ENCODE results near the gene CNR2.
"Not testable (repeated sequence)": the region's sequence is repeated elsewhere in the genome, so short reads cannot be mapped to it uniquely, and the experiment has no call there.

Gene CNR2

GRCh38 chr1:23916209-23917131, 3.3 kb upstream of the CNR2 start:
- DNase-seq (ENCODE audit: low read depth) = no peak

DNA sequence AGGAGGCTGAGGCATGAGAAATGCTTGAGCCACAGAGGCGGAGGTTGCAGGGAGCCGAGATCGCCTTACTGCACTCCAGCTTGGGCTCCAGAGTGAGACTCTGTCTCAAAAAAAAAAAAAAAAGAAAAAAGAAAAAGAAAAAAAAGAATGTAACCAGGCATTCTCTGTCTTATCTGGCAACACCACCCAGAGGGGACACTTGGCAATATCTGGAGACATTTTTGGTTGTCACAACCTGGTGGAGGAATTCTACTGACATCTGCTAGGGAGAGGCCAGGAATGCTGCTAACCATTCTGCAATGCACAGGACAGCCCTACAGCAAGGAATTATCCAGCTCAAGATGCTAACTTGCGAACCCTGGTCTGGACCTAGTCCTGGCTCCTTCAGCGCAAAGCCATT, 2.3 kb upstream of the CNR2 start:
- DNase-seq (ENCODE audit: low read depth) = no peak

DNA sequence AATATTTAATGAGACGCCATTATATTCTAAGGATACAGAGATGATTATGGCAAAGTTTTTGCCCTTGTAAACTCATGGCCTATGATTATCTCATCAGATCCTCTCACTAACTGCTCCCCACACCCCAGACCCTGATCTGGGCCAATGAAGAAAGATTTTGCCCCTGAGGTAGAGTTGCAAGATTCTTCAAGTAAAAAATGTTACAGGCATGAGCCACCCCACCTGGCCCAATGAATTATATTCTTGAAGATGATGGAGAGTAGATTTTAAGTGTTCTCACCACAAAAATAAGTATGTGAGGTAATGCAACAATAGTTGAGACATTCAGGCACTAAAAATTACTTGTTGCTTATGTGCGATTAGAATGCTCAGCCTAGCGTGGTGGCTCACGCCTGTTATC, 1.8 kb upstream of the CNR2 start:
- DNase-seq (ENCODE audit: low read depth) = no peak

- DNase-seq (ENCODE audit: low read depth) = no peak
Measured at GRCh38 chr1:23911921-23912320, 1.2 kb downstream of the CNR2 start.

DNA sequence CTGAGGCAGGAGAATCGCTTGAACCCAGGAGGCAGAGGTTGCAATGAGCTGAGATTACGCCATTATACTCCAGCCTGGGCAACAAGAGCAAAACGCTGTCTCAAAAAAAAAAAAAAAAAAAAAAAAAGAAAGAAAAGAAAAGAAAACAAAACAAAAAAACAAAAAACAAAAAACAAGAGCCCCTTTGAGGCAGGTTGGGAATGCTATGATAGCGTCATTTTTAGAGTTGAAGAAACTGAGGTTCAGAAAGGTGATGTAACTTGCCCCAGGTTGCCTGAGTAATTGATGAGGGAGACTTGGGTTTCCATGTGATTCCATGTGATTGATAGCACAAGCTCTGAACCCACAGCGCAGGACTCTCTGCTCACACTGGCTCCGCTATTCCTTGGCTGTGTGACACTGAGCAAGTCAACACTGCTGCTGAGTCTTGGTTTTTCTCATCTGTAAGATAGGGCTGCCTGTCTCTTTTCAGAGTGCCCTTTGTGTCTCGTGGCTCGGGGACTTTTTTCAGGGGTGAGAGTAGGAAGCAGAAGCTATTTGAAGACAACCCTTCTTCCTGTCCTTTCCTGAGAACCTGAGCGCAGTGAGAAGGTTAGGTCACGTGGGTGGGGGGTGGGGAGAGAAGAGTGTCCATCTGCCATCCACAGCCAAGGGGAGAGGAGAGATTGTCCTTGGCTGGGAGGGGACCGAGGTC, 2.5 kb downstream of the CNR2 start:
- DNase-seq (ENCODE audit: low read depth) = no peak

- no peak for DNase-seq (ENCODE audit: low read depth)
Measured at GRCh38 chr1:23910144-23910543, 3.0 kb downstream of the CNR2 start.

DNA sequence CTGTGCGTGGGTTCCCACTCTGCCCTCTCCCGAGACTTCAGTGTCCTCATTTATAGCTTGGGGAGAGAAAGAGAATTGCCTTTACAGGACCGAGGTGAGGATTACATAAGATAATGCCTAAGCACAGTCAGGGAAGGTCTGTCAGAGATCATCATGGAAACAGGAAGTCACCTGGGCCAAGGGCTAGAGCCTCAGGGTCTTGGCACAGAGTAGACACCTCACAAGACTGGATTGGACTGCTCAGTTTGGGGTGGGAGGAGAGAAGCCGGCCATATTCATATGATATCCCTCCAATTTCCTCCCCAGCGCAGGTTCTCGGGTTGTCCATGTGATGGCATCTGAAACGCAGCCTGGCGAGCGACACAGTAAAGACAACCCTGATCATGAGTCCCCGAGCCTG, 3.8 kb downstream of the CNR2 start:
- DNase-seq (ENCODE audit: low read depth) = no peak

DNA sequence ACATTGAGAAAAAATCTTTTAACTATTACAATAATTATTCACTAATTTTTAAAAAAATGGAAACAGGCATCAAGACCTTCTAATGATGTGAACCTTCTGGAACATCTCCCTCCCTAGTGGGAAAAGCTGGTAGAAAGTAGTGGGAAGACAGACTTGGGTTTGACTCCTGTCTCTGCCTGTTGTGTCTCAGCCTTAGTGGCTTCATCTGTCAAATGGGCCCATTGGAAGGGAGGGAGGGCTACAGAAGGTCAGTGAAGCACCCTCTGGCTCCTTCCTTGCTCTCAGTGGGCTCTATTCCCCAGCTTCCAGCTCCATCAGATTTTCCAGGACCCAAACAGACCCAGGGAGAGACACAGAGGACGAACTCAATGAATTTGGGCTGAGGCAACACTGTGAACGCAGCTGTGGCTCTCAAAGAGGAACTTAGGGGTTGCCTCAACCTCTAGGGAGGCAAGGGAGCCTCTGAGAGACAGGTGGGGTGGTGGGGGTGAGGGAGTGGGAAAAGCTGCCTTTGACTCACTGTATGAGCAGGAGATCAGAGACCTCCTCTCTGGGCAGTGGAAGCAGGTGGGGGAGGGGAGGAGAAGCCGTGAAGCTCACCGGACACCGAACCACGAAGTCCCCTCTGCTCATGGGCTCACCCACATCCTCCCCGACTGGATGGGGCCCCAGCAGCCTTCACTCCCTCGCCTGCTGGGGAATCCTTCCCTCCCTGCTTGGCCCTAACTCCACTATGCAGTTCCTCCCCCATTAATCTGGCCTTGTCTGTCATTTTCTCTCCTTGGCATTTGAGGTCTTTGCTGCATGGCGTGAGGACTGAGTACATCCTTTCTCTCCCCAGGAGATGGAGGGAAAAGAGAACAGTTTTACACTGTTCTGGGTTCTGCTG, 4.5 kb downstream of the CNR2 start:
- DNase-seq (ENCODE audit: low read depth) = no peak

DNA sequence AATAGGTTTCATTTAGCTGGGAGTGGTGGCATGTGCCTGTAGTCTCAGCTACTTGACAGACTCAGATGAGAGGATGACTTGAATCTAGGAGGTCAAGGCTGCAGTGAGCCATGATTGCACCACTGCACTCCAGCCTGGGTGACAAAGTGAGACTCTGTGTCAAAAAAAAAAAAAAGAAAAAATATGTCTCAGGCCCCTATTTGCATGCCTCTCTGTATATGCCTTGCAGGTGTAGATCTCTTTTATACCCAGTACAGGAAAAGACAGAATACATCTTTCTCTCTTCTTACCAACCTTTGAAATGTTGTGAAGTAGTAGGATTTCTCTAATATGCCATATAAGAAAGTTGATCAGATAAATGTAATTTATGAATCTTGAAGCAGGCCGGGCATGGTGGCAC, 6.4 kb downstream of the CNR2 start:
- DNase-seq (ENCODE audit: low read depth) = no peak

DNA sequence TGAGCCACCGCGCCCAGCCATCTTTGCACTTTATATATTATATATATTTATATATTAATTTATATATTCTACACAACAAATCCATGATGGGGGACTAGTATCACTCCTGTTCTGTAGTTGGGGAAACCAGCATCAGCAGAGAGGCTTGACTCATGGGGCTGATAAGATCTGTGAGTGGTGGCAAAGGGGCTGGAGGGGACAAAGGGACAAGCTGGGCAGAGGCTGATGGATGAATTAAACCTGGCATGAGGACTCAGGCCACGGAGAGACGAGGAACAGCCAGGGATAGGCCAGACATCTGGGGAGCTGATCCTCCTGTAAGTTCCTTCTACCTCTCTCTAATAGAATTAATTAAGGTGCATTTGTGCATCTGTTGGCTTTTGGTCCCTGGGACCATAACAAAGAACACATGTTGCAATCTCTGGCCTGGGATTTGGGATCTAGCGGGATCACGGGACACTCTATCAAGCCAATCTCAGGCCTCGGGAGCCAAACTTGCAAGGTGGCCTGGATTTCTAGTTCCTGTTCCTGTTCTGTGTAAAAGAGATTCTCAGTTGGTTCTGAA, 7.6 kb downstream of the CNR2 start:
- DNase-seq (ENCODE audit: low read depth) = no peak

DNA sequence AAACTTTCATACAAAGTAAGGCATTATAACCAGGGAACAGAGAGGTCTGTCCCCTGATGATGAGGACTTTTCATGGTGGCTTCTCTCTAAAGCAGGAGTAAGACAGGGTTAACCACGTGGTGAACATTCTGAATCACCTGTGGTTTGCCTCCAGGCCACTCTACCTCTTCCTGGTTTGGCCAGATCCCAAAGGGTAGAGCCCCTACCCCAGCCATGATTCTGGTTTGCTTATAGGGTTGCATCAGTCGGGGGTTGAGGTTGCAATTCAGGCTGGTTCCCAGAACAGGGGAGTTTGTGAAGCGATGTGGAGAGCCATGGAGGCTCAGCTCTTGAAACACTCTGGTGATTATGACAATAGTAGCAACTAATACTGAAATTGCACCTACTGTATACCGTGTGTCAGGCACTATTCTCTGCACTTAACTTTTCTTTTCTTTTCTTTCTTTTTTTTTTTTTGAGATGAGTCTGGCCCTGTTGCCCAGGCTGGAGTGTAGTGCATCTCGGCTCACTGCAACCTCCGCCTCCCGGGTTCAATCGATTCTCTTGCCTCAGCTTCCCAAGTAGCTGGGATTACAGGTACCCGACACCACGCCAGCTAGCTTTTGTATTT, 8.3 kb downstream of the CNR2 start:
- DNase-seq (ENCODE audit: low read depth) = no peak

- DNase-seq (ENCODE audit: low read depth) = no peak
Measured at GRCh38 chr1:23903754-23904153, 9.4 kb downstream of the CNR2 start.

- no peak for DNase-seq (ENCODE audit: low read depth)
Measured at GRCh38 chr1:23902321-23903278, 10.6 kb downstream of the CNR2 start.

DNA sequence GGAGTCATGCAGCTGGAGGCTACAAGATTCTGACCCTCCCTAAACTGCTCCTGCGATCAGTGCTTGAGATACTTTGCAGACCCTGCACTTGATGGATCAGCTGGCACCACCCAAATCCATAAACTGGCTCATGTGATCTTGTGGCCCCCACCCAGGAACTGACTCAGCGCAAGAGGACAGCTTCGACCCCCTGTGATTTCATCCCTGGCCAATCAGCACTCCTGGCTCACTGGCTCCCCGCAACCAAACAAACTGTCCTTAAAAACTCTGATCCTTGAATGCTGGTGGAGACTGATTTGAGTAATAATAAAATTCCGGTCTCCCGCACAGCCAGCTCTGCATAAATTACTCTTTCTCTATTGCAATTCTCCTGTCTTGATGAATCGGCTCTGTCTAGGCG, 13.1 kb downstream of the CNR2 start:
- DNase-seq (ENCODE audit: low read depth) = not testable (repeated sequence)

DNA sequence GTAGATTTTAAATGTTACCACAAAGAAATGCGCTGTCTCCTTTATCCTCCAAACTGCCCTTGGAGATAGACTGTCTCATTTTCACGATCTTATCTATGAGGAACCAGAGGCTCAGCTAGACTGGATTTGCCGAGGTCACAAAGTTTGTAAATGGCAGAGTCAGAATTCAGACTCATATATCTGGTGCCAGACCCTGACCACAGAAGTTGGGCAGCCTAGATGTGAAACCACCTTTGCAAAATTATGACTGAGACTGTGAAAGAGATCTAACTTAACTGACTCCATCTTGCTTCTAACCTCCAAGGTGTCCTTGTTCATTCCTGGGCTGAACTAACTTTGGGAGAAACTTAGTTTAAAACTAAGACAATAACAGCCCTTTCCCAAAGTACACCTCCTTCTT, 14.1 kb downstream of the CNR2 start:
- DNase-seq (ENCODE audit: low read depth) = no peak

GRCh38 chr1:23897083-23897482, 16.1 kb downstream of the CNR2 start:
- no peak for DNase-seq (ENCODE audit: low read depth)

DNA sequence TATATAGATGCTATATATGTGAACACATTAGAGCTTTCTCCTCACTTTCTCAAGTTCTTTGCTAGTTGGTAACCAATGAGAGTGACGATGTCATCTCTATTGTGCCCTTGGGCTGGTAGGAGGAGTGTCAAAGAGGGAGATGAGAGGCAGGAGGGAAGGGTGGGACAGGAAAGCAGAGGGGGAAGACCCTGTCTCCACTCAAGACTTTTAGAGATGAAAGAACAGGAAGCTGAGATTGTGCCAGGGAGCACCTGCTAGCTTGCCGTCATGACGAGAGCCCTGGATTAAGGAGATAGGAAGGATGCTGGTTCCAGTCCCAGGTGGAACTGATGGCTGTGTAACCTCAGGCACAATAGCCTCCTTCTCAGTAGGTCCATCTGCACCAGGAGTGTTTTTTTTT, 16.7 kb downstream of the CNR2 start:
- no peak for DNase-seq (ENCODE audit: low read depth)

GRCh38 chr1:23895993-23896392, 17.2 kb downstream of the CNR2 start:
- no peak for DNase-seq (ENCODE audit: low read depth)

GRCh38 chr1:23895082-23895481, 18.1 kb downstream of the CNR2 start:
- no peak for DNase-seq (ENCODE audit: low read depth)

DNA sequence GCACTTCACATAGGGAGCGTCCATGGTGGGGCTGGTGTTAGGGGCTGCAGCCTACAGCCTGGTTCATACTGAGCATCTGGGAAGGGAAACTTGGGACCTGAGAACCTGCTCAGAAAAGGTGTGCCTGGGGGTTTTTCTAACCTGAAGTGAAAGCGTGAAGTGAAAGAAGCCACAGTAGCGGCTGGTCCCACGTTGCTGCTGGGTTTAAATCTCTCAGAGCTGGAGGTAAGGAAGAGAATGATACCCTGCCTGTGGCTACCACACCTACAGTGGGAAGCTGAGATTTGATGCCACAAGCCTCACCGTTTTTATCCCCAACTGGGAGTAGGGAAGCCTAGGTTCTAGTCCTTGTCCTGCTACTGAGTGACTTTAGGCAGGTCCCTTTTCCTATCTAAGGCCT, 24.1 kb downstream of the CNR2 start:
- no peak for DNase-seq (ENCODE audit: low read depth)

DNA sequence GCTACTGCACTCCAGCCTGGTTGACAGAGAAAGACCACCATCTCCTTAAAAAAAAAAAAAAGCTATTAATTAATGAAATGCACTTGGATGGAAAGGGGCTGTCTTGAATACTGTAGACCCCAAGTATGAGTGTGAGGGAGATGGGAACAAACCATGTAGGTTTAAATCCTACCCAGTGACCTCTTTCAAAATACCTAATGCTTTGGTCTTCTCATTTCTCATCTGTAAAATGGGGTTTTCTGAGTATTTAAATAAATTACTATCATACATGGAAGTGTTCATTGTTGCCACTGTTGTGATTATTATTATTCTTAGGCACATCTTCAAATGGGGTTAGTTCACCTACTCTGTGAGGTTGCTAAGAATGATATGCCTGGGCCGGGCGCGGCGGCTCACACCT, 27.9 kb downstream of the CNR2 start:
- DNase-seq (ENCODE audit: low read depth) = no peak
